NCI-H82 (cell line): ENCODE data around the gene THRSP.
A peak's percentile ranks its signal among the peaks of the same experiment; 100 is the strongest.

ENCODE experiments used
- DNase-seq: peaks from one replicate; lab custom pipeline; 2025; lab: John Stamatoyannopoulos, UW

The THRSP gene

GRCh38 chr11:78097666-78098385 lies 34.2 kb downstream of the THRSP start:
- no peak for DNase-seq

DNA sequence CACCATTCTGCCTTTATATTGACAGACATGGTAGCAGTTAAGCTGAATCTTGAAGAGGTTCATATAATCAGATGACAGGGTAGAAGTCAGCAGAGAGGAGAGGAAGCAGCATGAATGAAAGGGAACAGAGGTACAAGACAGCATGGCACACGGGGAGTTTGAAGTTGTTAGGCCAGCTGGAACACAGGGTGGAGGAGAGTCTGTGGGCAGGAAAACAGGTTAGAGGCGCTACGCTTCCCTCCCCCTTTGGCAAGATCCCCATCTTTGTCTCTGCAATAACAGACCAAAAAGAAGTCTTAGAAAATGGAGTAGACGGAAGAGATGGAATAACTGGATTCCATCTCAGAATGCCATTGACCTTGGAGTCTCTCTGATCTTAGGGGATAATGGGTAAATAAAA lies 36.0 kb downstream of the THRSP start:
- no peak for DNase-seq

DNA sequence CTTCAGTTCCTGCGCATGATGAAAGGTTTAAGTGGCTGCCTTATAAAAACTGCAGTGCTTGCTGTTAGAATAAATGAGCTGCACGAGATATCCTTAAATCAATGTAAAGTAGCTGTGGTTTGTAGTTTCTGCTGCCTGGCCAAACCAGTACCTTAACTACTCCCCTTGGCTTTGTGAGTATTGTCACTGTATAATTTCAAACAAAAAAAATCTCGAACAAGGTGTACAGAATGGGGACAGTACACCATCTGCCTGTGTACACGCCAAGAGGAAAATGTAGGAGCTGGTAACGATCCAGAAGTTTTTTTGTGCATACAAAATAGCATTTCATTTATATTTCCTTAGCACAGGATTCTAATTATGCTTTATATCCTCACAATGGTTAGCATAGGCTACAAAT lies 36.6 kb downstream of the THRSP start:
- no peak for DNase-seq

- no peak for DNase-seq
Measured at GRCh38 chr11:78100676-78101472, 37.2 kb downstream of the THRSP start.

DNA sequence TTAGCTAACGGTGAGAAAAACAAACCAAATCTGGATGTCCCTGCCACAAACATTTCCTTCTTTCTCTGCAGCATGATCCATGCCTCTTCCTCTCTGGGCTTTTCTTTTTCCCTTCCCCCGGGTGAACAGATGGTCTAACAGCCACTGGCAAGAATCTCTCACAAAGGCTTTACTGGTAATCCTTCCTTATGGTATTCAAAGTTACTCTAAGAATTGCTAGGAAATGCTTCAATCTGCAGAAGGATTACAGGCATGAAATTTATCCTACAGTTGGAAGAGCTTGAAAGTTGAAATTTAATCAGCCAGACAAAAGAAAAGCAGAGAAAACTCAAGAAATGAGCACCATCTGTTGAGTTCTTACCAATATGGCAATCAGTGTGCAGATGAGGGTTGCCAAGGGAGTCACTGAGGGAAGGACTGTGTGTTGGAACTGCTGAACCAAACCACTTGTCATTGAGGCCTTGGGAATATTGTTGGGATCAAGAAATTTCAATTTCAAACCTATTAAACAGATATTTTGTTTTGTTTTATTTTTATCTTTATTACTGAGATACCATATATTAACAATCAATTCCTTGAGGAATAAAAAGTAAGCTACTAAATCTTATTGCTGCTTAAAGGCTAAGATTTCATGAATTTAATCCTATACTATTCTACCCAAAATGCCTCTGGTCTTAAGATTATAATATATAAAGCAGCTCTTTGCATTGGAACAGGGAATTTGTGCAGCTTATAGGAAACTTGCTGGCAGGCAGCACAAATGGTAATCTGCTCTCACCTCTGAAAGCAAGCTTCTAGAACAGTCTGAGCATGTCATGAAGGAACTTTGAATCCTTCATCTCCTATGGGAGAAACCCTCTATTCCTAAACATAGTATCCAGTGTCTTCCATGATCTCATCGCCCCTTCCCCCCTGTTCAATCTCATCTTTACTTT lies 45.7 kb downstream of the THRSP start:
- peak; percentile 92 for DNase-seq

GRCh38 chr11:78110351-78110750 lies 46.7 kb downstream of the THRSP start:
- DNase-seq, result peak; percentile 18

GRCh38 chr11:78110830-78111229 lies 47.2 kb downstream of the THRSP start:
- no peak for DNase-seq

- DNase-seq, result no peak
Measured at GRCh38 chr11:78111298-78111697, 47.6 kb downstream of the THRSP start.

GRCh38 chr11:78112582-78113275 lies 49.1 kb downstream of the THRSP start:
- no peak for DNase-seq
